BJ (cell line): ENCODE results near the gene DNM3. TPM values are rescaled to one million over a fixed set of nuclear protein-coding genes. Genes with fewer than 3 reads are reported as not detected.
A peak's percentile ranks its signal among the peaks of the same experiment; 100 is the strongest.

Source experiments
- CTCF ChIA-PET: fragments of 350-600 bp; formaldehyde crosslinking; extraction: SDS; loops from one replicate; lab custom pipeline; 2021; ENCODE audit warnings: antibody characterized with exemption, inconsistent platforms; lab: Yijun Ruan, JAX
- POLR2A ChIA-PET: fragments of 300-600 bp; sonication (Branson Sonifier 250); formaldehyde crosslinking; extraction: SDS; loops from one replicate; lab custom pipeline; 2021; ENCODE audit warnings: antibody characterized with exemption; lab: Charles Lee
- DNase-seq: peaks from one replicate; pipeline ENCODE4 v3.0.0-alpha.2; 2011; ENCODE audit warnings: low read depth
- H3K27me3 ChIP-seq: 2 replicates; pipeline ENCODE4 v1.6.0; 2011; ENCODE audit warnings: low read length; ENCODE audit not compliant: control insufficient read depth, insufficient read depth
- H3K36me3 ChIP-seq: 2 replicates; pipeline ENCODE4 v1.5.1; 2011; ENCODE audit warnings: low read length; ENCODE audit not compliant: control insufficient read depth, insufficient read depth
- H3K4me3 ChIP-seq: 2 replicates; pipeline ENCODE4 v1.5.1; 2011; ENCODE audit warnings: low read depth, mild to moderate bottlenecking, control low read depth, low read length
- CTCF ChIP-seq: IDR thresholded peaks from 2 replicates; pipeline ENCODE4 v1.5.1; 2011; ENCODE audit warnings: low read depth, mild to moderate bottlenecking, control low read depth, inconsistent platforms, low read length, moderate library complexity; ENCODE audit not compliant: insufficient read depth
- polyA plus RNA-seq: library from polyadenylated mRNA; depleted of rRNA; stranded (reverse); fragments of >200 nt; gene quantifications from 2 replicates; pipeline ENCODE4 v1.2.3, GENCODE V29; 2011

Gene DNM3
- polyA plus RNA-seq, 1 experiment = 0.26 TPM

GRCh38 chr1:172382406-172382805 is 541.1 kb downstream of the DNM3 start:
- CTCF ChIA-PET = no interaction called here
- DNase-seq = no peak
- POLR2A ChIA-PET = no interaction called here

GRCh38 chr1:172382990-172383389 is 541.7 kb downstream of the DNM3 start:
- Histone ChIP-seq H3K4me3 (no peak overlapping the region), H3K27me3 (no peaks in the 10 kb centered on the region), H3K36me3 (no peaks in the 10 kb centered on the region)
- TF ChIP-seq CTCF = no peak
- ChIA-PET CTCF (no interaction called here), POLR2A (no interaction called here)
- no peak for DNase-seq

More at GRCh38 chr1:172382406-172382805, 541.1 kb downstream of the DNM3 start:
- Histone ChIP-seq H3K36me3 (no peaks in the 10 kb centered on the region), H3K27me3 (no peaks in the 10 kb centered on the region), H3K4me3 (no peak overlapping the region)
- TF ChIP-seq CTCF = no peak

- no peak for TF ChIP-seq CTCF
- no peaks in the 10 kb centered on the region for H3K27me3 ChIP-seq
- peak; percentile 38 for DNase-seq
- CTCF ChIA-PET = no interaction called here
- no peak overlapping the region for H3K4me3 ChIP-seq
- H3K36me3 ChIP-seq = no peaks in the 10 kb centered on the region
- POLR2A ChIA-PET = no interaction called here
These were observed 542.2 kb downstream of the DNM3 start for GRCh38 chr1:172383536-172383935.

DNA sequence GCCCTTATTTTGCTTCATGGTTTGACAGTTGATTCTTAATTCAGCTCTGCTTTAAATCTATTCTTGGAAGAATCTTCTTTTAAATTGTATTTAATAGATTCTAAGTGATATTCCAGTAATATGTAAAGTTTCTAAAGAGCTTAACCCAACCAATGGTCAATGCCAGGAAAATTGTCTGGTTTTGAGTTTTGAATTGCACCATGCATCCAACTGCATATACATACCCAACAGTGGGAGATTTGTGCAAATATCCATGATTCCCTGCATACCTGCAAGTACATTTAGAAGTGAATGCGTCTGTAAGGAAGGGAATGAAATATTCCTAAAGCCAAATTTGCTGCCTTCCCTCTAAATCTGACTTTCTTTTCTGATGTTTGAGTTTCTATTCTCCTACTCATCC is 543.4 kb downstream of the DNM3 start:
- TF ChIP-seq CTCF = no peak
- Histone ChIP-seq H3K27me3 (no peaks in the 10 kb centered on the region), H3K4me3 (no peak overlapping the region), H3K36me3 (no peaks in the 10 kb centered on the region)
- DNase-seq = no peak
- ChIA-PET POLR2A (no interaction called here), CTCF (interaction anchor here (0.6 kb wide), 1 partner anchor 26 kb away, joined by 3 read pairs; no protein-coding TSS in a partner anchor)

GRCh38 chr1:172386046-172386445 is 544.7 kb downstream of the DNM3 start:
- no peak for DNase-seq
- ChIA-PET CTCF (interaction anchor here (0.6 to 1.8 kb wide), 2 partner anchors 9 to 10 kb away, joined by 3 to 5 read pairs; no protein-coding TSS in a partner anchor), POLR2A (no interaction called here)
- no peak for TF ChIP-seq CTCF
- H3K36me3 ChIP-seq = no peaks in the 10 kb centered on the region
- no peaks in the 10 kb centered on the region for H3K27me3 ChIP-seq
- H3K4me3 ChIP-seq = no peak overlapping the region
